SKM-1 treated with dmso at 0.1 percent for 144 hours (cell line): ENCODE measurements around the gene TEX22.

Experiments
- DNase-seq: peaks from one replicate; lab custom pipeline; 2025; ENCODE audit not compliant: unreplicated experiment; lab: John Stamatoyannopoulos, UW

Gene TEX22

DNA sequence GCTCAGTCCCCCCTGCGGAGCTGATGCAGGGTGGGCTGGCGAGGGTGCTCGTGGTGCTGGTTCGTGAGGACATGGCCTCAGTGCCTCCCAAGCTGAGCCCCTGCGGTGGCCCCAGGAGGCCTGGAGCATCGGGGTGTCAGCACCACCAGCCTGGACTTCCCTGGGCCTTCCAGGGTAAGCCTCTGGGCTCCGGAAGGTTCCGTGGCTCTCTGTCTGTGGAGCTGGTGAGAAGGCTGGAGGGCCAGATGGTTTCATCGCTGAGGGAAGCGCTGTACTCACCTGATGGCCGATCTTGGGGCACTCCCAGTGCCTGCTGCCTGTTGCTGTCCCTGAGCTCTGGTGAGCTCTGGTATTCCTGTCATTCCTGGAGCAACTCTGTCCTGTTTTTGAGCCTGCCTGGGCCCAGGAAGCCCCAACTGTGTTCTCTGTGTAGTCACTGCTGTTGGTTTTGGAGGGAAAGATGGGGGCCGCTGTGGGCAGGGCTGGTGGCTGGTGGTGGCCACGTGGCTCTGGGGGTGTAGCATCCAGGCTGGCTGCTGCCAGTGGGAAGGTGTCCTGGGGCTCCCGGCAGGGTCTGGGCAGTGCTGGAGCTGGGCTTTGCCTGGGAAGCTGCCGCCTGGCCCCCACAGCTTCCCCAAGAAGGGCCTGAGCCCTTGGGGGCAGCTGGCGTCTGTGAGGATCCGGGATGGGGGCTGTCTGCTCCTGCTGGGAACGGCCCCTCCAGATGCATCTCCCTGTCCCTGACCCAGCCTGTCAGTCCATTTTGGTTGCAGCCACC, 39.6 kb downstream of the TEX22 start:
- no peak for DNase-seq

DNA sequence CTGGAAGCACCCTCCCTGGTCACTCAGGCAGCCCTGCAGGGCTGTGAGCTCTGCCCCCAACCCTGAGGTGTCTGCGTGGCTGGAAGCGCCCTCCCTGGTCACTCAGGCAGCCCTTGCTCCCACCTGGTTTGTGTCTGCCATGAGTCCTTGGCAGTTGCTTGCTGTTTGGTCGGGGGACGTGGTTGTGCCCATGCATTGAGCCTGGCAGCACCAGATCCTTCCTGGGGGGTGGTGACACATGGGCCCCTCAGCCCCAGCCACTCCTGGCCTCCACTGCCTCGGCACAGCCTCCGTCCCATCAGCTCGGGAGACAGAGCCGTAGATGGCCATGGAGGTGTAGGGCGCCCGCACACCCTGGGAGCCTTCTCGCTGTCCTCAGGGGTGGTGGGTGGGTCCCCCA, 40.8 kb downstream of the TEX22 start:
- no peak for DNase-seq

DNA sequence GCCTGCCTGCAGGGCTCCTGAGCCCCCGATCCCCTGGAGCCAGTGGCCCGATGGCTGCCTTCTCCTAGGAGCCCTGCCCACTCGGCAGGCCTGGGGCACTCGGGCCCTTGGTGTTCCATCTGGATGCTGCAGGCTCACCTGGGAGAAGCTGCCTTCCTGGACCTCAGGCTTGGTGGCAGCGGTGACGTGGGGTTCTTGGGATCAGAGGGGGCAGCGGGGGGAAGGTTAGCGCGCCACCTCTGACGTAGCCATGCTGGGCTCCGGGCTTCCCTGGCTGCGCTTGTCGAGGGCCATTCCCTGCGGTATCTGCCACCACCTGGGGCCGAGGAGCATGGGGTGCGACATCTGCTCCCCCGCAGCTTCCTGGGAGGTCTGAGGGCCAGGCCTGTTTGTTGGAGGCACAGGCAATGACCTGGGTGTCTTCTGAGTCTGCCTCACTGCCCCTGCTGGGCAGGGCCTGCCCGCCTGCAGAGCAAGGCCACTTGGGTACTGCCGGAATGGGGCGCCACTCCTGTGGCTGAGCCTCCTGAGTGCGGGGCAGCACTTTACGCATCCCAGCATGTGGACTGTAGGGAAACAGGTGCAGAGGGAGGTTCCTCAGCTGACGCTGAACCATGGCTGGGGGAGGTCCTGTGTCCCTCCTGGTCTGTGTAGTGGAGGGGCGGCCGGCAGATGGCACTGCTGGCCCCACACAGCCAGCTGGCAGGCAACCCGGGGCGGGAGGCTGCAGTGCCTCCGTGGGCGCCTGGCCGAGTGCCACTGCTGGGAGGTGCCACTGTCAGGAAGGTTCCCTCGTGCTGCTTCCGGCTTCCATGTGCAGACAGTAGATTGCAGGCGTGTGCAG, 41.6 kb downstream of the TEX22 start:
- DNase-seq = no peak

DNA sequence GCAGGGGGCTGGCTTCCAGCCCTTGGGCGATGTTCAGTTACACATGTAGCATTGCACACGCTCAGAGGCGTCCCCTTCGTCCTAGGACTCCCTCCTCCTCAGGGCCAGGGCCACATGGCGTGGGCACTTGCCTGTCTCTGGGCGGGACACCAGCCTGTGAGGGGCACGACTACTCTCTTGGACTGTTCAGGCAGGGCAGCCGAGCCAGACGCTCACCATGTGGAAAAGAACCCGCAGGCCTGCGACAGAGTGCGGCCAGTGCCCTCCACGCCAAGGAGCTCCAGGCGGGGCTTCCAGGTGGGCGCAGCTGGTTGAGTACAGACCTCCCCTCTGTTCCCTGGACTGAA, 42.2 kb downstream of the TEX22 start:
- DNase-seq = no peak

DNA sequence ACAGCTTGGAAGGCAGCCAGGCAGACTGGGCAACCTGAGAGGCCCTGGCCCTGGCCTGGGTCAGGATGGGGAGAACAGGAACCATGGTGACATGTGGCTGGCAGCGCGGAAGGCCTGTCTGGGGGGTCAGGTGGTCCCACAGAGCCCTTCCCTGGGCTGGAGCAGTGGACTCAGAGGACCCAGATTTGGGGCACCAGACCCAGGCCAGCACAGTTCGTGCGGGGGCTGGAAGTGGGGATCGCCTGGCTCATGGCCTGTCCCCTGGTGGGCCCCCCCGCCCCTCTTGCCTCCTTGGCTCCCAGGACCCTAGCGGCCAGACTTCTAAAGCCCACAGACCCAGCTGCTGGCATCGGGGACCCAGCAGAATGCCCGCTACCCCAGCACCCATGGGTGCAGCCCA, 42.7 kb downstream of the TEX22 start:
- DNase-seq = no peak

DNA sequence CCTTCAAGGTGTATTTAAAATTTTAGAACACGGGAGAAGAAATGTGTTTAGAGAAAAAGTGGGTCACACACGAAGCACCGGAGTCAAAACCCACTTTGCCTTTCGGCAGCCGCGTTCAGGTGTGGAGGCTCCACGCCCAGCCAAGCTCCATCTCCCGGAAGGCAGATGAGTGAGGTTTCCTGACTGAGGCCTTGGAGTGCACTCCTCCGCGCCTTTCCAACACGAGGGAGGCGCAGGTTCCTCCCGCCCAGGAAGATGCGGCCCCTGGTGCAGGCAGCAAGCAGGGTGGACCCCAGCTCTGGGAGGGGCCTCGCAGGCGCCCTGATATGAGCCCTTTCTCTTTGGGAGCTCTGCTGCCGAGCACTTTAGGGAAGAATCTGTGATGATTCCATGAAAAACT, 43.8 kb downstream of the TEX22 start:
- DNase-seq = no peak

DNA sequence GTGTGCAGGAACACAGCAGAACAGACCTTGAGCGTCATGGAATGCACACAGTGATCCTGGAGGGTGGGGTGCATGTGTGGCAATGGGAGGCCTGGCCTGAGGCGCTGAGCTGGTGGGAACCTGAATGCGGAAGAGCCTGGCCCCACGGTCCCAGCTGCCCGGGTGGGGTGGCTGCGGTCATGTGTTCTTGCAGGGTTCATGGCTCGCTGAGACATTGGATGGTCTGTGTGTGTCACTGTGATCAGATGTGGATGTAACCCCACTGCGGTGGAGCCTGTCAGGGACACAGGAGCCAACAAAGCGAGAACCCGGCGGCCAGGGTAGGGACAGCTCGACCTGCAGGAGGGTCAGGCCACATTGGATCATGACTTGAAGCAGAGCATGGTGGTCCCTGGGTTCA, 44.5 kb downstream of the TEX22 start:
- no peak for DNase-seq

DNA sequence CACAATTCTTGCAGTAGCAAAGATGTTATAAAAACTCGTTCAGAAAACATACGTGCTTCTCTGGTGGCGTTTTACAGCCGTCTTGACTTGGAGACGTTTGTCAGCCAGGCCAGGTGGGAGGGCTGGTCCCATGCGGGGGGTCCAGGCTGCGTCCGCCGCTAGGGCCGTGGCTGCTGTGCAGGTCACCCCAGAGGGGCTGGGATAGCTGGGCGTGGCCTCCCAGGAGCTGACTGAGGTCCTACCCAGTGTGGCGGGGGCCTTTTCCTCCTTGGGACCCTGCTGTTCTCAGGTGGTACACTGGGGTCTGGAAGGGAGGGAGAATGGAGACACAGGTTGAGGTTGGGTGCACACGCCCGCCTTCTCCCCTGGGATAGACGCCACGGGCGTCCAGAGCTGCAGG, 46.5 kb downstream of the TEX22 start:
- DNase-seq = no peak

DNA sequence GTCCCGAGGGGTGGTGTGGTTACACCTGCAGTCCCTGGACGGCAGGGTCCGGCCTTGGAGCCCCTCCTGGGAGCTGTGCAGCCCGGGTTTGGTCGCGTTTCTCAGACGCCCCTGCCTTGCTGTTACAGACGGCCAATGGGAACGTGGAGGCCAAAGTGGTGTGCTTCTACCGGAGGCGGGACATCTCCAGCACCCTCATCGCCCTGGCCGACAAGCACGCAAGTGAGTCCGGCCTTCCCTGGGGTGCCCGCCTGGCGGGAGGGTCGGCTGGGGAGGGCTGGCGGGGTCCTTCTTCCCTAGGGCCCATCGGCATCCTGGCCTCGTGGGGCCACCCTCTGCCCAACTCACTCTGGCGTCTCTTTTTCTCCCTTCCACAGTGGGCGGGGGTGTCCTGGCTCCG, 47.0 kb downstream of the TEX22 start:
- no peak for DNase-seq

DNA sequence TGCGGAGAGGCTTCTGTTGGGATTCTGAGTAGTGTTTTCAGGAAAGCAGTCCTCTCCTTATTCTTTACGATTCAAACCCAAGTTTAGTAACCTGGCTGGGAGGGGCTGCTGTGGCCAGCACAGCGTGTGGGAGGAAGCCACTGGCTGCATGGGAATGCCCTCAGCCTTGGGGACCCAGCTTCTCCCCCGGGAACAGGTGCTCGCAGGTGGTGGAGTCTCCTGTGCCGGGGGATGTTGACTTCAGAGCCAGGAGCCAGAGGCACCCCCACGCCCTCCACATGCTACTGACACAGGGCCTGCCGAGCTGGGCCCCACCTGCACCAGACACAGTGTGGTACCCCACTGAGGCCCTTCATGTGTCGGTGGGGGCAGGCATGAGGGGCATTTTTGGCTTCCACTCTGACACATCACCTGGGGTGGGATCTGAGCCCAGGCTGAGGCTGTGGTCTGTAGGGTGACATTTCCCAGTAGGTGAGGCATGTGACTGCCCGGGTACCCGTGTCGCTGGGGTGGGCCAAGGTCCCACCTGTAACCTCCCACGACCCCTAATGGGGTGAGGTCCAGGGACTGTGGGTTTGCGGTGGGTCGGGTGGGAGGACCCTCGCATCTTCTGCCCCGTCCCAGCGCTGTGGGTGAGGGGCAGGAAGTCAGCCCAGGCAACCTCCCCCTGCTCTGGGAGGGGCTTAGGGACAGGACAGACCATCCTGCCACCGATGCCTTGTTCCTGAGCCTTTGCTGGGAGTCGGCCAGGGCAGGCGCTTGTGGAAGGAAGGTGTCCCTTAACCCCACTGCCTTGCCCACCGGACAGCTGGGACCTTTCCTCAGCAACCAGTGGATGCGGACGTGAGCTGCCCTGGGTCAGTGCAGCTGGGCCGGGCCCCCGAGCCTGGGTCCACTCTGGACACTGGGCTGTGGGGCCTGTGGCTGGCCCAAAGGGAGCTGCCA, 47.8 kb downstream of the TEX22 start:
- no peak for DNase-seq

DNA sequence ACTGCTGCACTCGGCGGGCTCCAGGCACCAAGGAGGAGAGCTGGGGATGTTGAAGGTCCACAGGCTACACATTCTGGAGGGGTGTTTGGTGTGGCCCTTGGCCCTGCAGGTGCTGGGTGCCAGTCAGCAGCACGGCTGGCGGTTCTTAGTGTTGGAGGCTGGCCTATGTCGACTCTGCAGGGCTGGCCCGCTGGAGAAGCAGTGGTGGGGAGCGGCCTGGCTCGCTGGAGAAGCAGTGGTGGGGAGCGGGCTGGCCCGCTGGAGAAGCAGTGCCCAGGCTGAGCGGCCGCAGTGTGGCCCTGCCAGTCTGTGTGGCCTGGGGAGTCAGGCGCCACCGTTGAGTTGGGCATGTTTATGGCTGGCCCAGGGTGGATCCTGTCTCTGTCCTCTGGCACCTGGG, 48.6 kb downstream of the TEX22 start:
- DNase-seq = no peak

DNA sequence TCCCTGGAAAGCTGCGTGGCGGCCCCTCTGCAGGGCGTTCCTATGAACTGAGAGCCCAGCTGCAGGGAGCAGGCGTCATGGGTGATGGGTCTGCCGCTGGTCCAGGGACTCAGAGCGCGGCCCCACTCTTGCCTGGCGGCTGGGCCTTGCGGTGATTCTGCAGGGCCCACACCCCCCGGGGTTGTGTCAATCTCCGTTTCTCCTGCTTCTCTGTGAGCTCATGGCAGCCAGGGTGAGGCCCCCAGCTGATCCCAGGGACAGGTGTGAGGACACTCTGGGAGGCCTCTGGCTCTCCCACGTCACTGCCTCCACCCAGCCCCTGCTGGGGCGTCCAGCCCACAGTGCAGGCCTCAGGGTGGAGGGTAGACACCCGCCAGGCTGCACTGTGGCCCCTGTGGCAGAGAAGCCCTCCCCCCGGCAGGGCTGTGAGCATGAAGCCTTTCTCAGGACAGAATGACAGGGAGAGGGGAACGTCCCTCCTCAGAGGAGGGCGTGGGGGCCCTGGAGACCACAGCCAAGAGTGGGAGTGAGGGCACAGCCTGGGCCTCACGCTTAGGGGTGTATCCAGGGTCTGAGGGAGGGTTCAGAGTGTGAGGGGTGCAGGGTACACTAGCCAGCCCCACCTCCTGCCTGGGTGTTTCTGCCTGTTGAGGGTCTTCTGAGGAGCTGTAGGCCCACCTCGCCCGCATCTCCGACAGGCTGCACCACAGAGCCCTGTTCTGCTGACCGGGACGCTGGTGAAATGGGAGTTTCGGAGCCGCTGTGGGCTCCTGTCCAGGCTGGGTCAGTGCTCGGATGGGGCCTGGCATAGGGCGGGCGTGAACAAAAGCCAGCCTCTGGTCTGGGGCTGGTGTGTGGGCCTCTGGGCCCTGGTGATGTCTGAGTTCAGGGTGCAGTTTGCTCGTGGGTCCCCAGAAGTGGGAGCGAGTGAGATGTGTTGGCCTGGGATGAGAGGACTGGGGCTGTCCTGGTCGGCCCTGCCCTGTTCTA, 49.6 kb downstream of the TEX22 start:
- no peak for DNase-seq

DNA sequence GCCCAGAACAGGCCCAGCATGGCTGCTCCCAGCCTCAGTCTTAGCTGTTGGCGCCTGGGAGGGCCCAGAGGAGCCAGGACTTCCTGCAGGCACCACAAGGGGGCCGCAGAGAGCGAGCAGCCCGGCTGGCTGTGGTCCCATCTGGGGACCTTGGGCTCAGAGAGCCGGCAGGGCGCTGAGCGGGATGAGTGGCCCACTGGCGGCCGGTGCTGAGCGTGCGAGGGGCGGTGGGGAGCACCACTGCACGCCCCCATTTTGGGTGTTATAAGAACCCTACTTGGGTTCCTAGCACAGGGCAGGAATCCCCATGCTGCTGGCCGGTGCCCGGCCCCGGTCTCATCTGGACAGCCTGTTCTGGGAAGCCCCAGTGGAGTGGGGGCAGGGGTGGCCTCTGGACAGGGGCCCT, 50.4 kb downstream of the TEX22 start:
- no peak for DNase-seq

DNA sequence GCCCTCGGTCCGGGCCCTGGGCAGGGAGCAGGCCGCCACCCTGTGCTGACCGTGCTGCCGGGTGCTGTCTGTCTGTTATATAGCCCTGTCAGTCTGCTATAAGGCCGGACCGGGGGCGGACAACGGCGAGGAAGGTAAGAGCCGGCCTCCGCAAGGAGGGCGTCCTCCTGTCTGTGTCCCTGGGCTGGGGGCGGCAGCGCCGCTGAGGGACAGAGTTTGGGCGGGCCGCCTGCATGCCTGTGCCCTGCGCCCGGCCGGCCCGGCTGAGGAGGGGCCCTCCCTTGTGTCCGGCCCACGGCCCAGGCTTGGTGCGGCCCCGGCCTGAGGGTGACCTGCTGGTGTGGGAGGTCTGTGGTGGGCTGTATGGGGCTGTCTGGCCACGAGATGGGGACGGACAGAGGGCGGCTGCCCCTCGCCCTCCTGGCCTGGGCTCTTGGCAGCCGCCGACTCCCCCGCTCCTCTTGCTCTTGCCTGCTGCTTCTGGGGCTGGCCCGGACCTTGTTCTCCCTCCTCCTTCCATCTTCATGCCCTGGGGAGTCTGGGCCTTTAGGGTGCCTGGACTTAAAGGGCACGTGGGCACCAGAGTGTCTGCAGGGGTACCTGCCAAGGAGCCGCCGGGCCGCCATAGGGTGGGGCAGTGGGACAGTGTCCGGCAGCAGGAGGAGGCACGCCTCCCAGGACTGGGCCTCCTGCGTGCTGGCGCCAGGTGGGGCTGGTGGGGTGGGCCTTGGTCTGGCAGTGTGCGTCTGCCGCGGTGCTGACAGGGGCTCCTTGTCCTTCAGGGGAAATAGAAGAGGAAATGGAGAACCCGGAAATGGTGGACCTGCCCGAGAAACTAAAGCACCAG, 51.2 kb downstream of the TEX22 start:
- DNase-seq = no peak

DNA sequence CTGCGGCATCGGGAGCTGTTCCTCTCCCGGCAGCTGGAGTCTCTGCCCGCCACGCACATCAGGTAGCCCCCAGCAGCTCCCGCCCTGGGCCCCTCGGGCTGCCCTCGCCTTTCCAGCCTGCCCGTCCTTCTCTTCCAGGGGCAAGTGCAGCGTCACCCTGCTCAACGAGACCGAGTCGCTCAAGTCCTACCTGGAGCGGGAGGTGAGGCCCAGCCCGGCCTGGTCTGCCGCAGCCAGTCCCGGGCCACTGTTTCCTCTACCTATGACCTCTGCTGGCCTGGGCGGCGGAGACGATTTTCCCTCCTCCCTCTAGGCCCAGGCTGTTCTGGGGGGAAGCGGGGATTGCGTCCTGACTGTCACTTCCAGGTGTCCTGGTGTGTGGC, 51.8 kb downstream of the TEX22 start:
- no peak for DNase-seq

DNA sequence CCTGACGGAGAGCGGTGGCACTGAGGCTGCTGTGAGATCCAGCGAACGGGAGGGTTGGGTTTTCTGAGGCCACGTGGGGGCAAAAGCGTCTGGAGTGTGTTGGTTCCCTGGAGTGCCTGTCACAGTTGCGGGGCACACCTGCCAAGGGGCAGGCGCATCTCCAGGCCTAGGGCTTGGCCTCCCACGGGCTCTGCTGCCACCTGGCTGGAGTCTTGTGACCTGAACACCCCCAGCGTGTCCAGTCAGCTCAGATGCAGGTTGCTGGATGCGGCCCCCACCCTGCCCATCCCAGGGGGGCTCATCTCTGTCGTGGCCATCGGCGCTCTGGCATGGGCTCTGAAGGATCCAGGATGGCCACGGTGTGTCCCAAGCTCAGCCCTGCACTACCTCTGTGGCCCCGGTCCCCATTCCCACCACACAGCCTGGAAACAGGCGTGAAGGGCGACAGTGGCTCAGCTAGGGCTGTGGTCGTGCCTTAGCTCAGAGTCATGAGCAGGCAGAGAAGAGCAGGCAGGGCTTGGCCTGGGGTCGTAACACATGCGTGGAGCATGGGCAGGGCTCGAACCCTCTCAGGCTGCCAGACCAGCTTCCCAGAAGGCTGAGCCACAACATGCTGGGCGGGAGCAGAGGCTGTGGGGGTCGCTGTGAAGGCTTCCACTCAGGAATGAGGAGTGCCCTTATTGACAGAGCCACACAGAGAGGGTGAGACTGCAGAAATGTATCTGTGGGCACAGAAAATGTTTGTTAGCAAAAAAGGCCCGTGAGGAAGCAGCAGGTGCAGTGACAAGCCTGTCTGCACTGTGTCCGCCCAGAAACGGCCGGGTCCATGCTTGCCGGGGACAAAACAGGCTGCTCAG, 52.8 kb downstream of the TEX22 start:
- DNase-seq = no peak

DNA sequence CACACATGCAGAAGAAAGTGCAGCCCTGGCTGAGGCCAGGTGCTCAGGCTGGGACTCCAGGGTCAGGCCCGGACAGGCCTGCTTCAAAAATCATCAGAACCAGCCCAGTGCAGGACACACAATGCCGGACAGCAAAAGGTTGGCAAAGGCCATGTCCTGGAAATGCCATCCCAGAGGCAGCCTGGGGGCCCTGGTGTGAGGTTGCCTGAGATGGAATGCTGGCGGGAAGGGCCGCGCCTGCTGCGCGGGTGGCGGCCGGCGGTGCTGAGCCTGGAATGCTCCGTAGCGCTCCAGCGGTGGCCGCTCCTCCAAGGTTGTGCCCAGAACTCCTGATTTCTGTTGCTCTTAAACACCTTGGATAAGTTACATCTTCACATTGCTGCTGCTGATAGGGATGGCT, 54.6 kb downstream of the TEX22 start:
- no peak for DNase-seq

DNA sequence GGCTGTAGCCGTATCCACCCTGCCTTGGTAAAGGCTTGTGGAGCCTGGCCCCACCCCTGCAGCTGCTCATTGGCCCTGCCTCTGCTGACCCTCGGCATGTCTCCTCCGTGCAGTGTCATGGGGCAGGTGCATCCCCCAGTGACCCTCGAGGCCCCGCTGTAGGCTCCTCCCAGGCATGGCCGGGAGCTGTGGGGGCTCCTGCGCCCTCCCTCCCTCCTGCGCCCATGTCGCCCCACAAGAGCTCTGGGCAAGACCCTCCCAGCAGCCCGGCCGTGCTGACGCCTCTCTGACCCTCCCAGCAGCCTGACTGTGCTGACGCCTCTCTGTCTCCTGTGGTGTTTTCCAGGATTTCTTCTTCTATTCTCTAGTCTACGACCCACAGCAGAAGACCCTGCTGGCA, 55.5 kb downstream of the TEX22 start:
- DNase-seq = no peak
